Measurements from ENCODE around the gene SLC52A1.

Gene SLC52A1

GRCh38 chr17:5047446-5047845, 12.2 kb upstream of the SLC52A1 start:
- no peaks in the 10 kb centered on the region for H3K27me3 ChIP-seq (ENCODE audit: control insufficient read depth in 3 of 3, insufficient read depth in 3 of 3, low read depth in 1 of 3, low read length in 3 of 3)
- peaks cover 2 to 4% of the 10 kb centered on the region in 2 donors for H3K4me1 ChIP-seq (ENCODE audit: control insufficient read depth in 2 of 2, insufficient read depth in 1 of 2, low read depth in 1 of 2, low read length in 2 of 2)
- H3K18ac ChIP-seq (ENCODE audit: low read length), result no peak overlapping the region
- H3K4me3 ChIP-seq (ENCODE audit: low read length in 2 of 2), result no peak overlapping the region
- no peak overlapping the region for H3K4ac ChIP-seq (ENCODE audit: low read length)
- H2BK120ac ChIP-seq (ENCODE audit: low read depth, low read length), result no peak overlapping the region
- H2AFZ ChIP-seq (ENCODE audit: low read length), result no peak overlapping the region
- no peak for DNase-seq (ENCODE audit: low spot score)
- H3K9me3 ChIP-seq (replicated peaks in 1 of 2; ENCODE audit: control insufficient read depth in 2 of 2, insufficient read depth in 1 of 2, low read depth in 1 of 2, low read length in 2 of 2), result no peaks in the 10 kb centered on the region
- no peak overlapping the region for H2BK12ac ChIP-seq (ENCODE audit: low read length)
- no peak overlapping the region for H2BK5ac ChIP-seq (ENCODE audit: low read length)
- no peak overlapping the region for H2AK5ac ChIP-seq (ENCODE audit: low read depth, low read length)
- H3K4me2 ChIP-seq (ENCODE audit: insufficient read depth, low read length, poor library complexity, severe bottlenecking), result no peak overlapping the region
- H3K23ac ChIP-seq (ENCODE audit: low read depth, low read length, poor library complexity), result no peak overlapping the region
- H3K36me3 ChIP-seq (replicated peaks in 1 of 2; ENCODE audit: control insufficient read depth in 2 of 2, insufficient read depth in 2 of 2, low read length in 2 of 2), result no peaks in the 10 kb centered on the region
- H3K27ac ChIP-seq (replicated peaks; ENCODE audit: low read length), result no peak overlapping the region
- H4K8ac ChIP-seq (ENCODE audit: low read depth, low read length), result no peak overlapping the region
- no CpG with 5 or more reads among the region's 2 CpGs for WGBS, 2 donors (ENCODE audit: extremely low coverage in 2 of 2, insufficient read length in 2 of 2, insufficient replicate concordance in 1 of 2)
- no peak overlapping the region for H4K91ac ChIP-seq (ENCODE audit: low read depth, low read length, poor library complexity)
- H3K79me1 ChIP-seq (ENCODE audit: low read depth, low read length), result no peaks in the 10 kb centered on the region
- H3K9ac ChIP-seq (ENCODE audit: low read depth, low read length, poor library complexity), result no peak overlapping the region
- H2BK15ac ChIP-seq (ENCODE audit: low read length), result no peak overlapping the region
- no peak overlapping the region for H3K14ac ChIP-seq (ENCODE audit: low read length)

- Histone ChIP-seq H3K79me1 (ENCODE audit: low read depth, low read length) (no peaks in the 10 kb centered on the region), H4K91ac (ENCODE audit: low read depth, low read length, poor library complexity) (no peak overlapping the region), H2BK15ac (ENCODE audit: low read length) (no peak overlapping the region), H2AK5ac (ENCODE audit: low read depth, low read length) (no peak overlapping the region), H3K4me2 (ENCODE audit: insufficient read depth, low read length, poor library complexity, severe bottlenecking) (no peak overlapping the region), H4K8ac (ENCODE audit: low read depth, low read length) (no peak overlapping the region), H2BK12ac (ENCODE audit: low read length) (no peak overlapping the region), H3K23ac (ENCODE audit: low read depth, low read length, poor library complexity) (no peak overlapping the region), H2BK120ac (ENCODE audit: low read depth, low read length) (no peak overlapping the region), H3K9ac (ENCODE audit: low read depth, low read length, poor library complexity) (no peak overlapping the region), H3K9me3 (replicated peaks in 1 of 2; ENCODE audit: control insufficient read depth in 2 of 2, insufficient read depth in 1 of 2, low read depth in 1 of 2, low read length in 2 of 2) (peaks cover 0 to under 1% of the 10 kb centered on the region in 2 donors), H2BK5ac (ENCODE audit: low read length) (no peak overlapping the region), H3K18ac (ENCODE audit: low read length) (no peak overlapping the region), H3K4ac (ENCODE audit: low read length) (no peak overlapping the region), H3K27me3 (ENCODE audit: control insufficient read depth in 3 of 3, insufficient read depth in 3 of 3, low read depth in 1 of 3, low read length in 3 of 3) (no peaks in the 10 kb centered on the region), H3K36me3 (replicated peaks in 1 of 2; ENCODE audit: control insufficient read depth in 2 of 2, insufficient read depth in 2 of 2, low read length in 2 of 2) (no peaks in the 10 kb centered on the region), H3K14ac (ENCODE audit: low read length) (no peak overlapping the region), H3K4me3 (ENCODE audit: low read length in 2 of 2) (no peak overlapping the region), H3K4me1 (ENCODE audit: control insufficient read depth in 2 of 2, insufficient read depth in 1 of 2, low read depth in 1 of 2, low read length in 2 of 2) (peaks cover 2 to 4% of the 10 kb centered on the region in 2 donors), H2AFZ (ENCODE audit: low read length) (no peak overlapping the region), H3K27ac (replicated peaks; ENCODE audit: low read length) (no peak overlapping the region)
- no CpG with 5 or more reads among the region's 6 CpGs for WGBS, 2 donors (ENCODE audit: extremely low coverage in 2 of 2, insufficient read length in 2 of 2, insufficient replicate concordance in 1 of 2)
- no peak for DNase-seq (ENCODE audit: low spot score)
These were observed 10.3 kb upstream of the SLC52A1 start for GRCh38 chr17:5045496-5045895.

GRCh38 chr17:5044630-5045029, 9.4 kb upstream of the SLC52A1 start:
- H3K27me3 ChIP-seq (ENCODE audit: control insufficient read depth in 3 of 3, insufficient read depth in 3 of 3, low read depth in 1 of 3, low read length in 3 of 3), result no peaks in the 10 kb centered on the region
- H4K8ac ChIP-seq (ENCODE audit: low read depth, low read length), result no peak overlapping the region
- no peak overlapping the region for H3K4me3 ChIP-seq (ENCODE audit: low read length in 2 of 2)
- H3K27ac ChIP-seq (replicated peaks; ENCODE audit: low read length), result no peak overlapping the region
- H2BK5ac ChIP-seq (ENCODE audit: low read length), result no peak overlapping the region
- H3K4me2 ChIP-seq (ENCODE audit: insufficient read depth, low read length, poor library complexity, severe bottlenecking), result no peak overlapping the region
- no peak overlapping the region for H3K14ac ChIP-seq (ENCODE audit: low read length)
- no peak overlapping the region for H3K18ac ChIP-seq (ENCODE audit: low read length)
- no CpG with 5 or more reads among the region's 5 CpGs for WGBS, 2 donors (ENCODE audit: extremely low coverage in 2 of 2, insufficient read length in 2 of 2, insufficient replicate concordance in 1 of 2)
- peaks cover 0 to 4% of the 10 kb centered on the region in 2 donors for H3K4me1 ChIP-seq (ENCODE audit: control insufficient read depth in 2 of 2, insufficient read depth in 1 of 2, low read depth in 1 of 2, low read length in 2 of 2)
- H3K9ac ChIP-seq (ENCODE audit: low read depth, low read length, poor library complexity), result no peak overlapping the region
- no peak for DNase-seq (ENCODE audit: low spot score)
- H2BK15ac ChIP-seq (ENCODE audit: low read length), result no peak overlapping the region
- no peak overlapping the region for H2BK12ac ChIP-seq (ENCODE audit: low read length)
- H2AK5ac ChIP-seq (ENCODE audit: low read depth, low read length), result peak overlapping the region; percentile 17
- no peaks in the 10 kb centered on the region for H3K36me3 ChIP-seq (replicated peaks in 1 of 2; ENCODE audit: control insufficient read depth in 2 of 2, insufficient read depth in 2 of 2, low read length in 2 of 2)
- H3K79me1 ChIP-seq (ENCODE audit: low read depth, low read length), result no peaks in the 10 kb centered on the region
- H2BK120ac ChIP-seq (ENCODE audit: low read depth, low read length), result no peak overlapping the region
- no peak overlapping the region for H2AFZ ChIP-seq (ENCODE audit: low read length)
- H3K23ac ChIP-seq (ENCODE audit: low read depth, low read length, poor library complexity), result peak overlapping the region; percentile 8
- H4K91ac ChIP-seq (ENCODE audit: low read depth, low read length, poor library complexity), result no peak overlapping the region
- no peak overlapping the region for H3K4ac ChIP-seq (ENCODE audit: low read length)
- H3K9me3 ChIP-seq (replicated peaks in 1 of 2; ENCODE audit: control insufficient read depth in 2 of 2, insufficient read depth in 1 of 2, low read depth in 1 of 2, low read length in 2 of 2), result peaks cover 0 to 3% of the 10 kb centered on the region in 2 donors

GRCh38 chr17:5043524-5043923, 8.3 kb upstream of the SLC52A1 start:
- H2BK15ac ChIP-seq (ENCODE audit: low read length), result no peak overlapping the region
- H4K8ac ChIP-seq (ENCODE audit: low read depth, low read length), result no peak overlapping the region
- no peak overlapping the region for H2AFZ ChIP-seq (ENCODE audit: low read length)
- no peak overlapping the region for H3K4ac ChIP-seq (ENCODE audit: low read length)
- WGBS, 2 donors (ENCODE audit: extremely low coverage in 2 of 2, insufficient read length in 2 of 2, insufficient replicate concordance in 1 of 2), result no CpG with 5 or more reads among the region's 1 CpG
- no peak overlapping the region for H2BK5ac ChIP-seq (ENCODE audit: low read length)
- no peaks in the 10 kb centered on the region for H3K27me3 ChIP-seq (ENCODE audit: control insufficient read depth in 3 of 3, insufficient read depth in 3 of 3, low read depth in 1 of 3, low read length in 3 of 3)
- no peak overlapping the region for H2BK12ac ChIP-seq (ENCODE audit: low read length)
- H3K4me2 ChIP-seq (ENCODE audit: insufficient read depth, low read length, poor library complexity, severe bottlenecking), result no peak overlapping the region
- H3K23ac ChIP-seq (ENCODE audit: low read depth, low read length, poor library complexity), result no peak overlapping the region
- H2BK120ac ChIP-seq (ENCODE audit: low read depth, low read length), result no peak overlapping the region
- DNase-seq (ENCODE audit: low spot score), result no peak
- H3K79me1 ChIP-seq (ENCODE audit: low read depth, low read length), result no peaks in the 10 kb centered on the region
- H3K9me3 ChIP-seq (replicated peaks in 1 of 2; ENCODE audit: control insufficient read depth in 2 of 2, insufficient read depth in 1 of 2, low read depth in 1 of 2, low read length in 2 of 2), result peaks cover 0 to 3% of the 10 kb centered on the region in 2 donors
- no peaks in the 10 kb centered on the region for H3K4me1 ChIP-seq (ENCODE audit: control insufficient read depth in 2 of 2, insufficient read depth in 1 of 2, low read depth in 1 of 2, low read length in 2 of 2)
- H3K4me3 ChIP-seq (ENCODE audit: low read length in 2 of 2), result no peak overlapping the region
- H3K14ac ChIP-seq (ENCODE audit: low read length), result no peak overlapping the region
- no peak overlapping the region for H3K9ac ChIP-seq (ENCODE audit: low read depth, low read length, poor library complexity)
- H3K27ac ChIP-seq (replicated peaks; ENCODE audit: low read length), result no peak overlapping the region
- H2AK5ac ChIP-seq (ENCODE audit: low read depth, low read length), result no peak overlapping the region
- H3K36me3 ChIP-seq (replicated peaks in 1 of 2; ENCODE audit: control insufficient read depth in 2 of 2, insufficient read depth in 2 of 2, low read length in 2 of 2), result no peaks in the 10 kb centered on the region
- no peak overlapping the region for H4K91ac ChIP-seq (ENCODE audit: low read depth, low read length, poor library complexity)
- H3K18ac ChIP-seq (ENCODE audit: low read length), result no peak overlapping the region

Data from neuronal stem cell (in vitro differentiated cells).